Uterus (tissue), 4 donors: ENCODE data around the gene LETM1. TPM values are rescaled to one million over a fixed set of nuclear protein-coding genes. Genes with fewer than 3 reads are reported as not detected.

Experiments used
- DNase-seq, 2 donors: peaks; one replicate each; pipeline ENCODE4 v3.0.0-alpha.2; 2019 to 2020
- H3K27ac ChIP-seq, 2 donors: fragments of 200-600 bp; sonication (generic); 1 replicate in 1 of 2; 2 replicates in 1 of 2; pipeline ENCODE4 v1.5.1; 2016 to 2018
- H3K27me3 ChIP-seq, 2 donors: fragments of 200-600 bp; sonication (generic); one replicate each; pipeline ENCODE4 v1.5.1; 2018 to 2019; ENCODE audit warnings: control low read depth in 1 of 2
- H3K36me3 ChIP-seq, 2 donors: fragments of 200-600 bp; sonication (generic); one replicate each; pipeline ENCODE4 v1.5.1; 2019; ENCODE audit warnings: control low read depth in 1 of 2
- H3K4me1 ChIP-seq, 2 donors: fragments of 200-600 bp; sonication (generic); one replicate each; pipeline ENCODE4 v1.5.1; 2018 to 2019; ENCODE audit warnings: control low read depth in 1 of 2
- H3K4me3 ChIP-seq, 2 donors: fragments of 200-600 bp; sonication (generic); 1 replicate in 1 of 2; 2 replicates in 1 of 2; pipeline ENCODE4 v1.5.1; 2018 to 2019; ENCODE audit warnings: mild to moderate bottlenecking in 1 of 2
- H3K9me3 ChIP-seq, 2 donors: fragments of 200-600 bp; sonication (generic); one replicate each; pipeline ENCODE4 v1.5.1; 2019; ENCODE audit warnings: control low read depth in 1 of 2
- POLR2A ChIP-seq, 2 donors: fragments of 450-650 bp; IDR thresholded peaks; one replicate each; pipeline ENCODE4 v1.6.1; 2016; ENCODE audit warnings: antibody characterized with exemption in 2 of 2, mild to moderate bottlenecking in 1 of 2, moderate library complexity in 1 of 2
- intact Hi-C: fragments of 100-400 bp; cut with DNase I; formaldehyde crosslinking; loops from one replicate; pipeline ENCODE4 v1.15.1; 2023; ENCODE audit warnings: low total_unique reads
- total RNA-seq, 4 donors: library from RNA; depleted of rRNA in 3 of 4; stranded (reverse); fragments of >200 nt in 3 of 4; gene quantifications; one replicate each; pipeline versions ENCODE4 v1.1.0 to v1.2.4, GENCODE V29; 2014 to 2023
- TF ChIP-seq, protein P1 (sequence below), 4 experiments: fragments of 200-600 bp in 2 of 4; fragments of 450-650 bp in 2 of 4; sonication (generic) in 2 of 4; IDR thresholded peaks; one replicate each; pipeline ENCODE4 v1.5.1; 2016 to 2019; ENCODE audit warnings: antibody characterized with exemption in 4 of 4, mild to moderate bottlenecking in 2 of 4, moderate library complexity in 1 of 4
- donor health status: DM: yes; HTN: yes; CAD: no.

LETM1 gene
- total RNA-seq, 4 donors from 2014 or later = 12.4 to 44.3 (median 31.3) TPM

DNA sequence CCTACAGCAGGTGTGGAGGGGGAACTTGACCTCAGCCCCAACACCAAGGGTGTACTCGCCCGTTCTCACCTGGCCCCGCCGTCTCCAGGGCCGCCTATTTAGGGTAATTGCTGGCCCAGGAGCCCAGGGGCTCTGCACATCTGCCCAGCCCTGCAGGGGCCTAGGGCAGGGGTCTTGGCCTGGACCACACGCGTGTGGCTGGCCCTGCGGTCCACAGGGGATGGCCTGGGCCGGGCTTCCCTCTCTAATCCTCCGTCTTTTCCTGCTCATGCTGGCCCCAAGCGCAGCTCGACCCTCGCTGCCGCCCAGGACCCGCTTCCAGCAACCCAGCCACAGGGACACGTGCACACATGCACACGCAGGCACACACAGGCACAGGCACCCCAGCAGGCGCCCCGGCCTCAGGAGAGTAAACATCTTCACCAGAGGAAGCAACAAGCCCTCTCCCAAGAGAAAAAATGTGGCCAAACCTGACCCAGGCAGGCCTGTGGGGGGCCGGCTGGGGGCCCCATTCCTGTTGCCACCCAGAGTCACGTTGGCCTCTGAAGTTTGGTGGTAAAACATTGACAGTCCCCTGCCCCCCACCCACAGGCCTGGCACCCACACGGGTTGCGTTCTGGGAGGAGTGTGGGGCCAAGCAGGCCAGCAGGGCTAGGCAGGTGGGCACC, 87.5 kb downstream of the LETM1 start:
- peaks cover 5 to 6% of the 10 kb centered on the region in 2 donors for H3K27me3 ChIP-seq
- no peaks in the 10 kb centered on the region for H3K36me3 ChIP-seq
- intact Hi-C loops = no loop called here
- no peak overlapping the region for H3K27ac ChIP-seq
- H3K9me3 ChIP-seq = no peaks in the 10 kb centered on the region
- H3K4me1 ChIP-seq = peaks cover 0 to 14% of the 10 kb centered on the region in 2 donors
- H3K4me3 ChIP-seq = no peak overlapping the region
- no peak for DNase-seq
- no peak for TF ChIP-seq POLR2A (IDR thresholded peaks at IDR 0.05)
- TF ChIP-seq, protein P1, sequence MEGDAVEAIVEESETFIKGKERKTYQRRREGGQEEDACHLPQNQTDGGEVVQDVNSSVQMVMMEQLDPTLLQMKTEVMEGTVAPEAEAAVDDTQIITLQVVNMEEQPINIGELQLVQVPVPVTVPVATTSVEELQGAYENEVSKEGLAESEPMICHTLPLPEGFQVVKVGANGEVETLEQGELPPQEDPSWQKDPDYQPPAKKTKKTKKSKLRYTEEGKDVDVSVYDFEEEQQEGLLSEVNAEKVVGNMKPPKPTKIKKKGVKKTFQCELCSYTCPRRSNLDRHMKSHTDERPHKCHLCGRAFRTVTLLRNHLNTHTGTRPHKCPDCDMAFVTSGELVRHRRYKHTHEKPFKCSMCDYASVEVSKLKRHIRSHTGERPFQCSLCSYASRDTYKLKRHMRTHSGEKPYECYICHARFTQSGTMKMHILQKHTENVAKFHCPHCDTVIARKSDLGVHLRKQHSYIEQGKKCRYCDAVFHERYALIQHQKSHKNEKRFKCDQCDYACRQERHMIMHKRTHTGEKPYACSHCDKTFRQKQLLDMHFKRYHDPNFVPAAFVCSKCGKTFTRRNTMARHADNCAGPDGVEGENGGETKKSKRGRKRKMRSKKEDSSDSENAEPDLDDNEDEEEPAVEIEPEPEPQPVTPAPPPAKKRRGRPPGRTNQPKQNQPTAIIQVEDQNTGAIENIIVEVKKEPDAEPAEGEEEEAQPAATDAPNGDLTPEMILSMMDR (IDR thresholded peaks at IDR 0.05) = no peak

DNA sequence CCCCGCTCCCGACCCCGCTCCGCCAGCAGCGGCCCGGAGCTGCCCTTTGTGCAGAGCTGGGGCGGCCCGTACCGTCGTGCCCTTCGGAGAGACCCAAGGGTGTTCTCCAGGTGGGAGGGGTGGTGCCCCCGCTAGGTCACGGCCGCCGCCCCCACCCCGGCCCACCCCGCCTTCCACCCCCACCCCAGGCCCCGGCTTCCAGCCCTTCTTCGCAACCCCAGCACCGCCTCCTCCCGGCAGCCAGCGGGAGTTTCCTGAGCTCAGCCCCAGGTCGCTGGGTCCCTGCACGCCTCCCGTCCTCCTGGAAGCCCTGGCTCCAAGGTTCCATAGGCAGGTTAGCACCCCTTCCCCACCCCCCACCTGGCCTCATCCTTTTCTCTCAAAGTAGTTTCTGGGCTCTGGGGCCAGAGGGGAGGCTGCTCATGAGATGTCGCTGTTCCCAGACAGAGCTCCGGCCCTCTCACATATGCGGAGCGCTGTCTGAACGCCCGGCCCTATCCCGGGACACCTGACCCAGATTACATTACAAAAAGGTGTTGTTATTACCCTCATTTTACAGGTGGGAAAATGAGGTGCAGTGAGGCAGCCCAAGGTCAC, 88.1 kb downstream of the LETM1 start:
- DNase-seq = no peak
- Histone ChIP-seq H3K27ac (no peak overlapping the region), H3K4me3 (no peak overlapping the region), H3K4me1 (peaks cover 0 to 15% of the 10 kb centered on the region in 2 donors), H3K36me3 (no peaks in the 10 kb centered on the region), H3K9me3 (no peaks in the 10 kb centered on the region), H3K27me3 (peaks cover 5 to 6% of the 10 kb centered on the region in 2 donors)
- TF ChIP-seq, protein P1 (IDR thresholded peaks at IDR 0.05) = no peak
- TF ChIP-seq POLR2A (IDR thresholded peaks at IDR 0.05) = no peak
- intact Hi-C loops = no loop called here

DNA sequence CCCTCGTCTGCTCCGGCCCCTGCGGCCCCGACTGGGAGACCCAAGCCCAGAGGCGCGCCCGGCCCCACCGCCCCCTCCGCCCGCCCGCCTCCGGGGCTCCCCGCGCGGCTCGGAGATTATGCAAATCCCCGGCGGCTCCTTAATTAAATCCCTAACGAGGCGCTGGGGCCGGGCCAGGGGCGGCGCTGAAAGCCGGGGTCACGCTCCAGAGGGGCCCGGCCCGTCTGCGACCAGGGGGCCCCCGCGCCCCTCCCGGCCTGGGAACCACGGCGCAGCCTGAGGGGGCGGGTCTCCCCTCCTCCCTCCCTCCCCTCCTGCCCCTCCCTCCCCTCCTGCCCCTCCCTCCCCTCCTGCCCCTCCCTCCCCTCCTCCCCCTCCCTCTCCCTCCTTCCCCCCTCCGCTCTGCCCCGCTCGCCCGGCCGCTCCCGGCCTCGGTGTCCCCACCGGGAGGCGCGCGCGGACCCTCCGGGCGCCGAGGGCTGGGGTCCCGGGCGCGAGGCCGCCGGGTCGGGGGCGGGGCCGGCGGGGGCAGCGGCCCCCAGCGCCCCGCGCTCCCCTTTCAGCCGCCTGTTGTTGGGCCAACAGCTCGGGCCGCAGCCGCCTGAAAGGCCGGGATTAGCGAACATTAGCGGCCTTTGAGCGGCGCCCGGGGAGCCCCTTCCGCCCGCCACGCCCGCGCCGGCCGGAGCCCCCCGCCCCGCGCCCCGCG, 88.7 kb downstream of the LETM1 start:
- Histone ChIP-seq H3K4me3 (no peak overlapping the region), H3K36me3 (no peaks in the 10 kb centered on the region), H3K4me1 (peaks cover 0 to 15% of the 10 kb centered on the region in 2 donors), H3K27me3 (peaks cover 5 to 6% of the 10 kb centered on the region in 2 donors), H3K27ac (no peak overlapping the region), H3K9me3 (no peaks in the 10 kb centered on the region)
- intact Hi-C loops = no loop called here
- no peak for TF ChIP-seq POLR2A (IDR thresholded peaks at IDR 0.05)
- TF ChIP-seq, protein P1 (IDR thresholded peaks at IDR 0.05) = no peak
- no peak for DNase-seq

DNA sequence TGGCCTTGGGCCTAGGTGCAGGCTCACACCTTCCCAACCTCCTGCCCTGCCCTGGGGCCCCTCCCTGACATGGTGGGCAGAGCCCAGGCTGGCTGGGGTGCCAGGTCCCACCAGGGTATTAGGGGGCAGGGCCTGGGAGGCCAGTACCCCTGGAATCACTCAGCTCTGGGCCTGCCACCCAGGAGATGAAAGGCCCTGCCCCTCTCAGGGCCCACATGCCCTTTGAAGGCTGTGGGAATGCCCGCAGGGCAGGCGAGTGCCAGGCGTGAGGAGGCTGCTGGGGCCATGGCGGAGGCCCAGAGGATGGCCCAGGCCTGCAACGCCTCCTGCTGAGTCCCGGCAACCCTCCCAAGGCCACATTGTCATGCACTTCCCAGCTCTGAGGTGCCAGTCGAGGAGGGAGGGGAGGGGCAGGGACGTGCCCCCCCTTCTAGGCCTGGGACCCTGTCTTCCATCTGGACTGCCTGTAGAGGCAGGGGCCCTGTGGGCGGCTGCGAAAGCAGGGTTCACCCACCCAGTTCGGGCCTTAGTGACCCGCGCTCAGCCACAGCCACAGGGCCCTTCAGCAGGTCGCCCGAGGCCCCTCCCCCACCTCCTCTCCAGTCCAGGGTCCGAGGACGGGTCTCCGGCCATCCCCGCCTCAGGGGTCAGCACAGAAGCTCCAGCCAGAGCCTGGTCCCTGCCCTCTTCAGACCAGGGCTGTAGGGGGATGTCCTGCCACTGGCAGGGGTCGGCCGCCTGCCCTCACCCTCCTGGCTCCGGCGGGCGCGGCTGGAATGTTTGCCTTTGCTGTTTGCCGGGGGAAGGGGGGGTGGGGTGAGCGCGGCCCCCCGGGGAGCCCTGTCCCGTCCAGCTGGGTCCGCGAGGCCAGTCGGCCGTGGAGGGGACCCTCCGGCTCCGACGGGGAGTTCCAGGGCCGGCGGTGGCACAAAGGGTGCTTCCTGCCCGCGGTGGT, 89.6 kb downstream of the LETM1 start:
- Histone ChIP-seq H3K9me3 (no peaks in the 10 kb centered on the region), H3K4me1 (peaks cover 0 to 15% of the 10 kb centered on the region in 2 donors), H3K27ac (no peak overlapping the region), H3K27me3 (peaks cover 5 to 6% of the 10 kb centered on the region in 2 donors), H3K4me3 (no peak overlapping the region), H3K36me3 (no peaks in the 10 kb centered on the region)
- intact Hi-C loops = no loop called here
- TF ChIP-seq POLR2A (IDR thresholded peaks at IDR 0.05) = no peak
- TF ChIP-seq, protein P1 (IDR thresholded peaks at IDR 0.05) = no peak
- no peak for DNase-seq
